HG03103 (cell line): ENCODE measurements around the gene TUBB4B.
A peak's percentile ranks its signal among the peaks of the same experiment; 100 is the strongest.

Experiments
- ATAC-seq: cut with Tn5 transposase; IDR thresholded peaks from one replicate; pipeline ENCODE4 v1.9.1; 2021; ENCODE audit warnings: low read depth; ENCODE audit not compliant: unreplicated experiment

TUBB4B gene

GRCh38 chr9:137267933-137268355 is 26.9 kb downstream of the TUBB4B start:
- ATAC-seq: no peak

- no peak for ATAC-seq
Measured at GRCh38 chr9:137268538-137269201, 27.6 kb downstream of the TUBB4B start.

GRCh38 chr9:137269231-137269772 is 28.2 kb downstream of the TUBB4B start:
- no peak for ATAC-seq

- ATAC-seq: no peak
Measured at GRCh38 chr9:137270929-137271695, 30.0 kb downstream of the TUBB4B start.

- no peak for ATAC-seq
Measured at GRCh38 chr9:137271696-137272076, 30.6 kb downstream of the TUBB4B start.

- ATAC-seq: no peak
Measured at GRCh38 chr9:137272241-137273094, 31.4 kb downstream of the TUBB4B start.

GRCh38 chr9:137273095-137273490 is 32.0 kb downstream of the TUBB4B start:
- ATAC-seq: no peak

- no peak for ATAC-seq
Measured at GRCh38 chr9:137273611-137274320, 32.7 kb downstream of the TUBB4B start.

- ATAC-seq: no peak
Measured at GRCh38 chr9:137275203-137275587, 34.1 kb downstream of the TUBB4B start.

GRCh38 chr9:137275588-137276472 is 34.7 kb downstream of the TUBB4B start:
- ATAC-seq: no peak

- ATAC-seq: no peak
Measured at GRCh38 chr9:137276473-137277328, 35.6 kb downstream of the TUBB4B start.

- peak; percentile 50 for ATAC-seq
Measured at GRCh38 chr9:137277329-137278041, 36.4 kb downstream of the TUBB4B start, which contains the start of gene TOR4A. Gene TOR4A, plus strand, starts transcription at chr9:137277726. Its CDS starts 964 bp downstream, at chr9:137278690.

- no peak for ATAC-seq
Measured at GRCh38 chr9:137278061-137278701, 37.1 kb downstream of the TUBB4B start.

GRCh38 chr9:137278721-137279711 is 37.9 kb downstream of the TUBB4B start:
- ATAC-seq: no peak

GRCh38 chr9:137279741-137280473 is 38.8 kb downstream of the TUBB4B start:
- no peak for ATAC-seq
